SH-SY5Y (cell line): ENCODE results near the gene IQCK.

Source experiments
- GATA2 ChIP-seq: IDR thresholded peaks from 2 replicates; pipeline ENCODE4 v1.6.1; 2011; ENCODE audit warnings: mild to moderate bottlenecking, low read depth, low read length
- GATA3 ChIP-seq: IDR thresholded peaks from 2 replicates; pipeline ENCODE4 v1.6.1; 2011; ENCODE audit warnings: low read depth, mild to moderate bottlenecking, low read length, moderate library complexity

GRCh38 chr16:19699472-19699871 lies 18.6 kb upstream of the IQCK start:
- no peak for TF ChIP-seq GATA2
- TF ChIP-seq GATA3, result no peak
